ENCODE results near the gene ADGRD1.

The ADGRD1 gene

GRCh38 chr12:131102493-131102931 is 148.8 kb downstream of the ADGRD1 start:
- TF ChIP-seq SIN3A (IDR thresholded peaks at IDR 0.05; ENCODE audit: borderline replicate concordance, insufficient read depth, low read length), result no peak
- no peak for TF ChIP-seq REST (IDR thresholded peaks at IDR 0.05; ENCODE audit: insufficient read depth in 1 of 2, low read depth in 2 of 2, low read length in 2 of 2)
- TF ChIP-seq POLR2AphosphoS5 (IDR thresholded peaks at IDR 0.05; ENCODE audit: low read depth, low read length), result no peak
- no peak for TF ChIP-seq FOXP2 (optimal IDR thresholded peaks at IDR 0.05; ENCODE audit: borderline replicate concordance, extremely low read depth, extremely low read length, insufficient read depth)
- no peak for TF ChIP-seq TAF1 (IDR thresholded peaks at IDR 0.05; ENCODE audit: borderline replicate concordance, insufficient read depth, low read length)

GRCh38 chr12:131102991-131103668 is 149.4 kb downstream of the ADGRD1 start:
- no peak for TF ChIP-seq REST (IDR thresholded peaks at IDR 0.05; ENCODE audit: insufficient read depth in 1 of 2, low read depth in 2 of 2, low read length in 2 of 2)

DNA sequence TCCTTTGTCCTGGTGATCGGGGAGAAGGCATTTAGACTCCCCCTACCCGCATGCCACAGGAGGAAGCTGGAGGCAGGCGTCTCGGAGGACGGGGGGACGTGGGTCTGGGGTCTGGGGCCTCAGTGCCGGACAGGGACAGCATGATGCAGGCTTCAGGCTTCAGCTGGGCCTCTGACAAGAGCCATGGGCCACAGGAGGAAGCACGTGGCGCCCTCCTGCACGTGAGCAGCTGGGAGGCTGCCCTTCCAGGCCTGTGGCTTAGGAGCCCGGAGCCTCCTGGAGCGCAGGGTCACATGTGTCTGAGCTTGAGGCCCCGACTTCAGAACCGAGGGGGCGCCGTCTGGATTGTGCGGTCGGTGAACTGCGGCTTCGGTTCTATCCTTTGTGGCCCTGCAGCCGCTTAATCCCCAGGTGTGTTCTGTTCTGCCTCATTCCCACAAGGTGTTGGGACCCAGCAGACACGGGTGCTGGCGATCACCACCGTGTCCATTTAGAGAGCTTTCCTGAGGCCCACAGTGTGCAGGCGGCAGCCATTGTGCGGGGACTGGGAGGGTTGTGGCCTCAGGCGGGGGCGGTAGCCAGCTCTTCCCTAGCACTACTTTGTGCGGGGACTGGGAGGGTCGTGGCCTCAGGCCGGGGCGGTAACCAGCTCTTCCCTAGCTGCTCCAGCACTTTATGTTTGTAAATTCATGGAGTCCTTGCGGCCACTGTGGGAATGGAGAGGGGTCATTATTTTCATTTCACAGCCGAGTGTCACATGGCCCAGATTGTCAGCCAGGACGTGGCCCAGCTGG is 150.2 kb downstream of the ADGRD1 start:
- TF ChIP-seq TAF1 (IDR thresholded peaks at IDR 0.05; ENCODE audit: borderline replicate concordance, insufficient read depth, low read length), result no peak
- no peak for TF ChIP-seq REST (IDR thresholded peaks at IDR 0.05; ENCODE audit: insufficient read depth in 1 of 2, low read depth in 2 of 2, low read length in 2 of 2)
- TF ChIP-seq POLR2AphosphoS5 (IDR thresholded peaks at IDR 0.05; ENCODE audit: low read depth, low read length), result no peak
- TF ChIP-seq FOXP2 (optimal IDR thresholded peaks at IDR 0.05; ENCODE audit: borderline replicate concordance, extremely low read depth, extremely low read length, insufficient read depth), result no peak
- TF ChIP-seq SIN3A (IDR thresholded peaks at IDR 0.05; ENCODE audit: borderline replicate concordance, insufficient read depth, low read length), result no peak

GRCh38 chr12:131104463-131105350 is 151.0 kb downstream of the ADGRD1 start:
- TF ChIP-seq FOXP2 (optimal IDR thresholded peaks at IDR 0.05; ENCODE audit: borderline replicate concordance, extremely low read depth, extremely low read length, insufficient read depth), result no peak
- no peak for TF ChIP-seq REST (IDR thresholded peaks at IDR 0.05; ENCODE audit: insufficient read depth in 1 of 2, low read depth in 2 of 2, low read length in 2 of 2)
- no peak for TF ChIP-seq TAF1 (IDR thresholded peaks at IDR 0.05; ENCODE audit: borderline replicate concordance, insufficient read depth, low read length)
- TF ChIP-seq SIN3A (IDR thresholded peaks at IDR 0.05; ENCODE audit: borderline replicate concordance, insufficient read depth, low read length), result no peak
- TF ChIP-seq POLR2AphosphoS5 (IDR thresholded peaks at IDR 0.05; ENCODE audit: low read depth, low read length), result no peak

Measured in PFSK-1 (cell line).